ENCODE measurements around the gene HNF4A.

- TF ChIP-seq ELF4 (IDR thresholded peaks at IDR 0.05) (no peak), SP1 (IDR thresholded peaks at IDR 0.05) (no peak), BHLHE40 (IDR thresholded peaks at IDR 0.05; ENCODE audit: borderline replicate concordance) (no peak), SUZ12 (IDR thresholded peaks at IDR 0.05) (no peak), CTBP1 (IDR thresholded peaks at IDR 0.05; ENCODE audit: borderline replicate concordance) (no peak)
- TF ChIP-seq, protein P1, sequence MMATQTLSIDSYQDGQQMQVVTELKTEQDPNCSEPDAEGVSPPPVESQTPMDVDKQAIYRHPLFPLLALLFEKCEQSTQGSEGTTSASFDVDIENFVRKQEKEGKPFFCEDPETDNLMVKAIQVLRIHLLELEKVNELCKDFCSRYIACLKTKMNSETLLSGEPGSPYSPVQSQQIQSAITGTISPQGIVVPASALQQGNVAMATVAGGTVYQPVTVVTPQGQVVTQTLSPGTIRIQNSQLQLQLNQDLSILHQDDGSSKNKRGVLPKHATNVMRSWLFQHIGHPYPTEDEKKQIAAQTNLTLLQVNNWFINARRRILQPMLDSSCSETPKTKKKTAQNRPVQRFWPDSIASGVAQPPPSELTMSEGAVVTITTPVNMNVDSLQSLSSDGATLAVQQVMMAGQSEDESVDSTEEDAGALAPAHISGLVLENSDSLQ (IDR thresholded peaks at IDR 0.05) = no peak
Measured at GRCh38 chr20:44426879-44427790, 71.6 kb downstream of the HNF4A start.
